ENCODE results near the gene MYMX. TPM values are rescaled to one million over a fixed set of nuclear protein-coding genes. Genes with fewer than 3 reads are reported as not detected.

The MYMX gene
- total and polyA plus RNA-seq, 2 of the 13 experiments (the other 11 are each of a cell fraction or from before 2014, with no cell fraction given) = not detected

GRCh38 chr6:44219053-44219814 lies 2.5 kb downstream of the MYMX start (continued):
- TF ChIP-seq ASH2L (IDR thresholded peaks at IDR 0.05; ENCODE audit: insufficient read length, low read depth, low read length) = peak; percentile 37
- no peak for TF ChIP-seq ZSCAN22 (CRISPR knock-in tag; IDR thresholded peaks at IDR 0.05)
- 0 out of 2 replicates have a peak, but pooled peaks have one; percentile 27 for TF ChIP-seq HOMEZ (CRISPR knock-in tag; IDR thresholded peaks at IDR 0.05; ENCODE audit: low read depth)
- TF ChIP-seq DMAP1 (CRISPR knock-in tag; IDR thresholded peaks at IDR 0.05) = peak; percentile 74; the same call in 1 of the 2 replicates
- peak; percentile 44; the same call in 1 of the 3 replicates for TF ChIP-seq MXI1 (IDR thresholded peaks at IDR 0.05; ENCODE audit: borderline replicate concordance, low read depth, low read length)
- peak; percentile 87; the same call in 1 of the 2 replicates for TF ChIP-seq BRCA1 (CRISPR knock-in tag; IDR thresholded peaks at IDR 0.05)
- TF ChIP-seq ZNF777 (CRISPR knock-in tag; IDR thresholded peaks at IDR 0.05) = peak; percentile 37; the same call in 1 of the 2 replicates
- no peak; the same call in 1 of the 2 replicates for TF ChIP-seq LRRFIP1 (CRISPR knock-in tag; conservative IDR thresholded peaks at IDR 0.05)
- TF ChIP-seq, protein P1, sequence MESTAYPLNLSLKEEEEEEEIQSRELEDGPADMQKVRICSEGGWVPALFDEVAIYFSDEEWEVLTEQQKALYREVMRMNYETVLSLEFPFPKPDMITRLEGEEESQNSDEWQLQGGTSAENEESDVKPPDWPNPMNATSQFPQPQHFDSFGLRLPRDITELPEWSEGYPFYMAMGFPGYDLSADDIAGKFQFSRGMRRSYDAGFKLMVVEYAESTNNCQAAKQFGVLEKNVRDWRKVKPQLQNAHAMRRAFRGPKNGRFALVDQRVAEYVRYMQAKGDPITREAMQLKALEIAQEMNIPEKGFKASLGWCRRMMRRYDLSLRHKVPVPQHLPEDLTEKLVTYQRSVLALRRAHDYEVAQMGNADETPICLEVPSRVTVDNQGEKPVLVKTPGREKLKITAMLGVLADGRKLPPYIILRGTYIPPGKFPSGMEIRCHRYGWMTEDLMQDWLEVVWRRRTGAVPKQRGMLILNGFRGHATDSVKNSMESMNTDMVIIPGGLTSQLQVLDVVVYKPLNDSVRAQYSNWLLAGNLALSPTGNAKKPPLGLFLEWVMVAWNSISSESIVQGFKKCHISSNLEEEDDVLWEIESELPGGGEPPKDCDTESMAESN (CRISPR knock-in tag; conservative IDR thresholded peaks at IDR 0.05) = peak; percentile 82
- peak; percentile 73 for TF ChIP-seq SALL1 (CRISPR knock-in tag; IDR thresholded peaks at IDR 0.05)
- TF ChIP-seq YEATS2 (CRISPR knock-in tag; IDR thresholded peaks at IDR 0.05; ENCODE audit: borderline replicate concordance) = peak; percentile 75; the same call in 1 of the 2 replicates
- TF ChIP-seq KLF13 (CRISPR knock-in tag; IDR thresholded peaks at IDR 0.05) = peak; percentile 89; the same call in 1 of the 2 replicates
- TF ChIP-seq ETS1 (CRISPR knock-in tag; IDR thresholded peaks at IDR 0.05) = no peak
- no peak for TF ChIP-seq MIXL1 (CRISPR knock-in tag; IDR thresholded peaks at IDR 0.05)
- TF ChIP-seq ONECUT2 (CRISPR knock-in tag; IDR thresholded peaks at IDR 0.05) = 0 out of 2 replicates have a peak, but pooled peaks have one; percentile 34
- no peak for TF ChIP-seq ZNF484 (CRISPR knock-in tag; IDR thresholded peaks at IDR 0.05; ENCODE audit: borderline replicate concordance, low read depth)
- peak; percentile 81 for TF ChIP-seq ZNF225 (CRISPR knock-in tag; IDR thresholded peaks at IDR 0.05)
- 0 out of 2 replicates have a peak, but pooled peaks have one; percentile 63 for TF ChIP-seq ZNF34 (CRISPR knock-in tag; IDR thresholded peaks at IDR 0.05; ENCODE audit: borderline replicate concordance)
- TF ChIP-seq GATAD1 (CRISPR knock-in tag; IDR thresholded peaks at IDR 0.05) = peak; percentile 53; the same call in 1 of the 2 replicates
